ENCODE results near the gene FNTB. TPM values are rescaled to one million over a fixed set of nuclear protein-coding genes. Genes with fewer than 3 reads are reported as not detected.

The FNTB gene
- total and polyA plus RNA-seq, 2 donors (not counting 1 experiment from before 2014, with no cell fraction given), result 6.6 to 10.2 TPM

- Histone ChIP-seq H3K36me3 (replicated peaks in 1 of 2; ENCODE audit: control extremely low read depth in 1 of 2, control insufficient read depth in 1 of 2, extremely low read depth in 1 of 2, insufficient read depth in 2 of 2, low read length in 1 of 2) (no peaks in the 10 kb centered on the region), H3K79me2 (ENCODE audit: control insufficient read depth, insufficient read depth, low read length) (no peaks in the 10 kb centered on the region), H3K4me2 (replicated peaks; ENCODE audit: low read depth, low read length, poor library complexity, severe bottlenecking) (no peak overlapping the region), H3K9ac (ENCODE audit: low read length) (no peak overlapping the region), H3K4me3 (ENCODE audit: control extremely low read depth in 1 of 5, extremely low read depth in 1 of 5, insufficient read depth in 1 of 5, low read depth in 2 of 5, low read length in 4 of 5) (no peak overlapping the region), H3K27ac (ENCODE audit: low read length in 2 of 2) (no peak overlapping the region), H3K9me3 (ENCODE audit: control extremely low read depth in 1 of 3, control insufficient read depth in 2 of 3, insufficient read depth in 1 of 3, low read length in 2 of 3) (peaks cover 0 to 8% (median 0%) of the 10 kb centered on the region in 3 donors), H2AFZ (ENCODE audit: insufficient read depth, low read depth, low read length, poor library complexity, severe bottlenecking) (no peak overlapping the region), H3K4me1 (ENCODE audit: control insufficient read depth in 2 of 2, insufficient read depth in 2 of 2, low read length in 2 of 2) (no peaks in the 10 kb centered on the region), H3K27me3 (replicated peaks in 1 of 4; ENCODE audit: control extremely low read depth in 1 of 4, control insufficient read depth in 3 of 4, insufficient read depth in 4 of 4, low read length in 3 of 4) (no peaks in the 10 kb centered on the region), H4K20me1 (ENCODE audit: control insufficient read depth, insufficient read depth, low read length, poor library complexity, severe bottlenecking) (no peaks in the 10 kb centered on the region)
- intact Hi-C loops (cut with micrococcal nuclease), result no loop called here
- H3K4me3 Mint-ChIP-seq, result no peak overlapping the region
- ATAC-seq (ENCODE audit: low read depth) (no peak), DNase-seq (no peak)
- no peaks in the 10 kb centered on the region for H3K27me3 Mint-ChIP-seq
- TF ChIP-seq, protein P1, sequence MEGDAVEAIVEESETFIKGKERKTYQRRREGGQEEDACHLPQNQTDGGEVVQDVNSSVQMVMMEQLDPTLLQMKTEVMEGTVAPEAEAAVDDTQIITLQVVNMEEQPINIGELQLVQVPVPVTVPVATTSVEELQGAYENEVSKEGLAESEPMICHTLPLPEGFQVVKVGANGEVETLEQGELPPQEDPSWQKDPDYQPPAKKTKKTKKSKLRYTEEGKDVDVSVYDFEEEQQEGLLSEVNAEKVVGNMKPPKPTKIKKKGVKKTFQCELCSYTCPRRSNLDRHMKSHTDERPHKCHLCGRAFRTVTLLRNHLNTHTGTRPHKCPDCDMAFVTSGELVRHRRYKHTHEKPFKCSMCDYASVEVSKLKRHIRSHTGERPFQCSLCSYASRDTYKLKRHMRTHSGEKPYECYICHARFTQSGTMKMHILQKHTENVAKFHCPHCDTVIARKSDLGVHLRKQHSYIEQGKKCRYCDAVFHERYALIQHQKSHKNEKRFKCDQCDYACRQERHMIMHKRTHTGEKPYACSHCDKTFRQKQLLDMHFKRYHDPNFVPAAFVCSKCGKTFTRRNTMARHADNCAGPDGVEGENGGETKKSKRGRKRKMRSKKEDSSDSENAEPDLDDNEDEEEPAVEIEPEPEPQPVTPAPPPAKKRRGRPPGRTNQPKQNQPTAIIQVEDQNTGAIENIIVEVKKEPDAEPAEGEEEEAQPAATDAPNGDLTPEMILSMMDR (IDR thresholded peaks at IDR 0.05), result no peak
- no peak for TF ChIP-seq EZH2 (IDR thresholded peaks at IDR 0.05; ENCODE audit: borderline replicate concordance, insufficient read depth, low read depth, low read length, poor library complexity, severe bottlenecking)
- ChIA-PET CTCF (no interaction called here), POLR2A (no interaction called here)
- H3K9me3 Mint-ChIP-seq (ENCODE audit: insufficient read depth), result no peaks in the 10 kb centered on the region
- 93% methylated on average over 4 of the region's 5 CpGs for WGBS (ENCODE audit: insufficient coverage)
- H3K27ac Mint-ChIP-seq, result no peak overlapping the region
- H3K4me1 Mint-ChIP-seq, result peaks cover 1% of the 10 kb centered on the region
Observed at GRCh38 chr14:65110525-65110924, 123.8 kb downstream of the FNTB start.

Small RNAs within 50 kb of the gene (small RNA-seq; reads per million reads assigned to genes)
- not detected for gene MIR4706 (ENCODE audit: insufficient read length, low read depth, low replicate concordance)

Other genes with a start within 250 kb of the FNTB start
- gene SPTB, start 107.0 kb upstream of the FNTB start, total RNA-seq, result 0.12 TPM in 2 replicates
- not detected in 2 replicates for gene SPTB, start 107.0 kb upstream of the FNTB start, polyA plus RNA-seq
- 67.7 and 77.1 TPM in 2 replicates for gene CHURC1, start 72.4 kb upstream of the FNTB start, total RNA-seq
- 29.7 and 34.5 TPM in 2 replicates for gene CHURC1, start 72.4 kb upstream of the FNTB start, polyA plus RNA-seq
- gene GPX2, start 44.1 kb upstream of the FNTB start, total RNA-seq, result not detected in 2 replicates
- gene GPX2, start 44.1 kb upstream of the FNTB start, polyA plus RNA-seq, result not detected in 2 replicates
- gene RAB15, start 14.6 kb upstream of the FNTB start, total RNA-seq, result 0.17 and 0.32 TPM in 2 replicates
- gene RAB15, start 14.6 kb upstream of the FNTB start, polyA plus RNA-seq, result 0.19 and 2.3 TPM in 2 replicates
- gene MAX, start 115.6 kb downstream of the FNTB start, total RNA-seq, result 127 and 130 TPM in 2 replicates
- 98.6 and 130 TPM in 2 replicates for gene MAX, start 115.6 kb downstream of the FNTB start, polyA plus RNA-seq